AG09319 (cell line): ENCODE measurements around the gene OCLN.
"Not testable (repeated sequence)": the region's sequence is repeated elsewhere in the genome, so short reads cannot be mapped to it uniquely, and the experiment has no call there.

Experiments used
- DNase-seq: peaks from one replicate; pipeline ENCODE4 v3.0.0-alpha.2; 2010; ENCODE audit warnings: low read depth; ENCODE audit errors: extremely low read depth
- CTCF ChIP-seq: IDR thresholded peaks from 2 replicates; pipeline ENCODE4 v1.5.1; 2011; ENCODE audit warnings: low read depth, mild to moderate bottlenecking, inconsistent platforms, low read length, moderate library complexity

Gene OCLN

GRCh38 chr5:69525490-69525889 is 32.9 kb downstream of the OCLN start:
- TF ChIP-seq CTCF: no peak
- DNase-seq: no peak

DNA sequence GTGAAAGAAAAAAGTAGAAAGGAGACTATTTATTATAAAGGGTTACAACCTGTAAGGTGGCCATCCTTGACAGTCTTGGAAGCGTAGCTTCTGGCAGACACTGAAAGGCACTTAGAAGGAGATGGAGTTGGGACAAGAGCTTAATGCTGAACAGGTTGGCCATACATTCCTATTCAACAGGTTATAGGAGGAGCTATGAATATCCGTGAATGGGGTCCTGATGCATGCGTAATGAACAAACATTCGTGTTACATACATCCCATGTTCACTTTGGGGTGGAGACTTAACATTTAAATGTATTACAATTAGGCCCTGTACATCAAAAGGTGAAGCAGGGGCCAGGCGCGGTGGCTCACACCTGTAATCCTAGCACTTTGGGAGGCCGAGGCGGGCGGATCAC is 34.1 kb downstream of the OCLN start:
- TF ChIP-seq CTCF: no peak
- no peak for DNase-seq

DNA sequence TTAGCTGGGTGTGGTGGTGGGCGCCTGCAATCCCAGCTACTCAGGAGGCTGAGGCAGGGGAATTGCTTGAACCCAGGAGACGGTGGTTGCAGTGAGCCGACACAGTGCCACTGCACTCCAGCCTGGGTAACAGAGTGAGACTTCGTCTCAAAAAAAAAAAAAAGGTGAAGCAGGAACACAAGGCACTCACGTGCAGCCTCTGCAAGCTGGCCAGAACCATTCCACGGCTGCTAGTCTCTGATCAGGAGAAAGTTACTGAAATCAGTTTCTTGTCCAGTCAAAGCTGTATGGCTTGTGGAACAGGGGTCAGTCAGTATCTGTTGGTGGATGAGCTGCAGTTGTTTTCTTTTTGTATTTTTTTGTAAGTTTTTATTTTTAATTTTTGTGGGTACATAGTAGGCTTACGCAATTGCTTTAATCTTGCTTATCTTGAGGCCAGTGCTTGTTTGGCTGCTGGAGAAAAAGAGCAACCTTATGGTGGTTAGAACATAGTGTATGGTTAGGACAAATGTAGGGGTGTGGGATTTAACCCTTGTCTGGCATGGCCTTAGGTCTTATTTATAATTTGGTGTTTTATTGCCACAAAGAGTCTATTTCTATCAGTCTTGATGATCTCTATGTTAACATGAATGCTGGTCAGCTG is 34.7 kb downstream of the OCLN start:
- TF ChIP-seq CTCF: no peak
- DNase-seq: no peak

DNA sequence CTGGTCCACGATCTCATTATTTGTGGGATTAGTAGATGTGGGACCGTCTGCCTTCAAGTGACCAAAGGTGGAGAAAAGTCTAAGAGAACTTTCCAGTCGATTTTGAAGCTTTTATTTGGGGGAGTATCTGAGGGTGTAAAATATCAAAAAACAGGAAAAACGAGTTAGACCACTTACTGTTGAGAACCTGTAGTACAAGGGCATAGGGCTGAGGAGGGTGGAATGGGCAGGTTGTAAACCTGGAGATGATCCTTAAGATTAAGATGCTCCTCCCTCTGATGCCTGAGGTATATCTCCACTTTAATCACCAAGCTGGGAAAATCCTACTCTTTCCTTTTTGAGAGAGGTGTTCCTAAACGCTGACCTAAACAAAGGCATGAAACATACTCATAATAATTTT is 35.4 kb downstream of the OCLN start:
- no peak for TF ChIP-seq CTCF
- no peak for DNase-seq

- no peak for DNase-seq
- TF ChIP-seq CTCF: no peak
These were observed 36.0 kb downstream of the OCLN start for GRCh38 chr5:69528609-69529008.

DNA sequence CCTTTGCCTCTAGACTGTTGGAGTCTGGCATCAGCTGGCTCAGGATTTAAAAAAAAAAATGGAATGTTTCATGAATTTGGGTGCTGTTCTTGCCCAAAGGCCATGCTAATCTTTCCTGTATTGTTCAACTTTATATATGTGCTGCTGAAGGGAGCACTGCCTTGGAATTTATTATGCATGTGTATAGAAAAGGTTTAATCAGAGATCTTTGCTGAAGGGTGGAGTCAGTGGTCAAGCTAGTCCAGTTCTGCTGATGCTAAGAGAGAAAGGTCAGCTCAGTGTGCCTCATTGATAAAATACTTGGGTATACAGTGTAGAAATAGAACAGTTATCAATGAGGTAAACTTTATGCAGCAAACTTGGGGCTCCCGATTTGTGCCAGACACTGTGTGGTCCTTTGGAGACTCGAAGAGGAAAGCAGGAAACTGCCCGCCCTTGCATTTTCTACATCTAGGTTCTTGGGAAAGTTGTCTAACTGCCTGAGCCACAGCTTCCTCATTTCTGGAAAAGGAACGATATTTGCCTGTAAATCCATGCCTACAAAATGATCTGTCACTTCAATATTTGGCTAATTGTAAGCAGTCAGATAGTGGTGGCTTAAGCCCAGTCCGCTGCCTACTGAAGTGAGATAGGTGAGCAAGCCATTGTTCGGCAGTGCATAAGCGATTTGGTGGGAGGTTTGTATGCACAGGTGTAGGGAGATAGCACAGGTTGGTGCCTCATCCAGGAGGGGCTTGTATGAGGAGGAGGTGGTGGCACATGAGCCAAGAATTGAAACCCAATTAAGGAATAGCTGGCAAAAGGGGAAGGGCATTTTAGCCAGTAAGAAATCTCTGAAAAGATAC is 38.2 kb downstream of the OCLN start:
- DNase-seq: no peak
- no peak for TF ChIP-seq CTCF

- TF ChIP-seq CTCF: no peak
- no peak for DNase-seq
These were observed 38.8 kb downstream of the OCLN start for GRCh38 chr5:69531406-69531801.

- DNase-seq: not testable (repeated sequence)
These were observed 45.3 kb downstream of the OCLN start for GRCh38 chr5:69537911-69538310.

DNA sequence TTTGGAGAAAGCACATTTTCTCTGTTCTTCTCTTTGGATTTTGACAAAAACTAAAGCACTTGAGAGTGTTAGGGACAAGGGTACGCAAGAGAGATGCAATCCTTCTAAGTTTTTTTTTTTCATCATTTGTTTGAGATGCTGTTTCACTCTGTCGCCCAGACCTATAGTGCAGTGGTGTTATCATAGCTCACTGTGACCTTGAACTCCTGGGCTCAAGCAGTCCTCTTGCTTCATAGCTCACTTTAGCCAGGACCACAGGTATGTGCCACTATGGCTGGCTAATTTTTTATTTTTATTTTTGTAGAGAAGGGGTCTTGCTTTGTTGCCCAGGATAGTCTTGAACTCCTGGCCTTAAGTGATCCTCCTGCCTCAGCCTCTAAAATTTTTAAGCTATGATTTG is 46.1 kb downstream of the OCLN start:
- not testable (repeated sequence) for DNase-seq

DNA sequence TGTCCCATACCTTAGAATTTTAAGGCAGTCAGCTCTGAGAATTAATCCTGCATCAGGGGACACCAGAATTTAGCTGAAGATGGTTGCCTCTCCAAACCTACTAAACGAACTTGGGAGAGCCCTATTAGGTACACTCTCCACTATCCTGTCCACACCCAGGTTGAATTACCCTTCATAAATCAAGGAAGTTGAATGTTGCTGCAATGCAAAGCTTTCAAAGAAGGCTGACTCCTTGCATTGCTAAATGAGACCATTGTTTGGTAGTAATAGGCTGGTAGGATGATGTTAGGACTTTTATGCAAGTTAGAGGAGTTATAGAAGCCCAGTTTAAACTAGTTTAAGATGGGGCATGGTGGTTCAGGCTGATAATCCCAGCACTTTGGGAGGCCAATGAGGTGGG is 48.8 kb downstream of the OCLN start:
- not testable (repeated sequence) for DNase-seq
